ENCODE data around the gene PSMA6.
"Not testable (repeated sequence)": the region's sequence is repeated elsewhere in the genome, so short reads cannot be mapped to it uniquely, and the experiment has no call there.

The PSMA6 gene

DNA sequence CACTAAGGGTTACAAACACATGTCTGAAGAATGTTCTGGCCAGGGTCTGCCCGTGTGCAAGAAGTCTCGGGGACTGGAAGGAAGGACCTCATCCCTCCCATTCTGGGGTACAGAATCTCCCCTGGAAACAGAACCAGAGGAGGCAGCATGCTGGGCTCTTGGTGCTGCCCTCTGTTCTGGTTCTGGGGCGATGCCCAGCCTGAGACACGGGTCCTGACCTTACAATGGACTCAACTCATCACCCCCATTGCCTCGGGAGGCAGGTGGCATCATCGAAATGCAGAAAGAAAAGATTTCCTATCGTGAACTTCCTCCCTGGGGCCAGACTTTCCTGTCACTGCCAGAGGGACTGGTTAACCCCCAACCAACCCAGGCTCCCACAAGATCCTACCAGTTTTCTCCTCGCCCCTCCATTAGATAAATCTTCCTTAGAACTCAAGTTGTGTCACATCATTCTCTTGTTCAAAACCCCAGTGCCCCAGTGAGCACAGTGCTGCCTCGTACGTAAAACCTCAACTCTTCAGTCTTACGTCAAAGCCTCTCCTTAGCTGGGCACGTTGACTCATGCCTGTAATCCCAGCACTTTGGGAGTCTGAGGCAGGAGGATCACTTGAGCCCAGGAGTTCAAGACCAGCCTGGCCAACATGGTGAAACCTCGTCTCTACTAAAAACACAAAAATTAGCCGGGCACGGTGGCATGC, 52.1 kb downstream of the PSMA6 start:
- Histone ChIP-seq H4K20me1 (ENCODE audit: control insufficient read depth, insufficient read depth, low read depth, low read length) (no peaks in the 10 kb centered on the region), H3K4me2 (ENCODE audit: low read length) (no peak overlapping the region), H3K9me3 (ENCODE audit: control insufficient read depth, insufficient read depth, low read length) (no peaks in the 10 kb centered on the region), H3K36me3 (ENCODE audit: control insufficient read depth, low read length) (no peaks in the 10 kb centered on the region), H3K4me1 (ENCODE audit: control insufficient read depth, low read length) (peaks cover 12% of the 10 kb centered on the region), H3K9me2 (replicated peaks; ENCODE audit: control insufficient read depth, low read length) (no peaks in the 10 kb centered on the region), H3K79me2 (ENCODE audit: control insufficient read depth, low read length) (no peaks in the 10 kb centered on the region), H3K4me3 (ENCODE audit: low read length) (no peak overlapping the region), H3K27ac (ENCODE audit: low read depth, low read length) (no peak overlapping the region), H3K27me3 (ENCODE audit: control insufficient read depth, low read length) (no peaks in the 10 kb centered on the region), H3F3A (ENCODE audit: control insufficient read depth, insufficient read depth) (no peaks in the 10 kb centered on the region)
- TF ChIP-seq, protein P1, sequence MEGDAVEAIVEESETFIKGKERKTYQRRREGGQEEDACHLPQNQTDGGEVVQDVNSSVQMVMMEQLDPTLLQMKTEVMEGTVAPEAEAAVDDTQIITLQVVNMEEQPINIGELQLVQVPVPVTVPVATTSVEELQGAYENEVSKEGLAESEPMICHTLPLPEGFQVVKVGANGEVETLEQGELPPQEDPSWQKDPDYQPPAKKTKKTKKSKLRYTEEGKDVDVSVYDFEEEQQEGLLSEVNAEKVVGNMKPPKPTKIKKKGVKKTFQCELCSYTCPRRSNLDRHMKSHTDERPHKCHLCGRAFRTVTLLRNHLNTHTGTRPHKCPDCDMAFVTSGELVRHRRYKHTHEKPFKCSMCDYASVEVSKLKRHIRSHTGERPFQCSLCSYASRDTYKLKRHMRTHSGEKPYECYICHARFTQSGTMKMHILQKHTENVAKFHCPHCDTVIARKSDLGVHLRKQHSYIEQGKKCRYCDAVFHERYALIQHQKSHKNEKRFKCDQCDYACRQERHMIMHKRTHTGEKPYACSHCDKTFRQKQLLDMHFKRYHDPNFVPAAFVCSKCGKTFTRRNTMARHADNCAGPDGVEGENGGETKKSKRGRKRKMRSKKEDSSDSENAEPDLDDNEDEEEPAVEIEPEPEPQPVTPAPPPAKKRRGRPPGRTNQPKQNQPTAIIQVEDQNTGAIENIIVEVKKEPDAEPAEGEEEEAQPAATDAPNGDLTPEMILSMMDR (IDR thresholded peaks at IDR 0.05; ENCODE audit: low read depth, low read length, poor library complexity, severe bottlenecking) = no peak
- TF ChIP-seq EZH2phosphoT487 (IDR thresholded peaks at IDR 0.05; ENCODE audit: borderline replicate concordance, low read length) = no peak

DNA sequence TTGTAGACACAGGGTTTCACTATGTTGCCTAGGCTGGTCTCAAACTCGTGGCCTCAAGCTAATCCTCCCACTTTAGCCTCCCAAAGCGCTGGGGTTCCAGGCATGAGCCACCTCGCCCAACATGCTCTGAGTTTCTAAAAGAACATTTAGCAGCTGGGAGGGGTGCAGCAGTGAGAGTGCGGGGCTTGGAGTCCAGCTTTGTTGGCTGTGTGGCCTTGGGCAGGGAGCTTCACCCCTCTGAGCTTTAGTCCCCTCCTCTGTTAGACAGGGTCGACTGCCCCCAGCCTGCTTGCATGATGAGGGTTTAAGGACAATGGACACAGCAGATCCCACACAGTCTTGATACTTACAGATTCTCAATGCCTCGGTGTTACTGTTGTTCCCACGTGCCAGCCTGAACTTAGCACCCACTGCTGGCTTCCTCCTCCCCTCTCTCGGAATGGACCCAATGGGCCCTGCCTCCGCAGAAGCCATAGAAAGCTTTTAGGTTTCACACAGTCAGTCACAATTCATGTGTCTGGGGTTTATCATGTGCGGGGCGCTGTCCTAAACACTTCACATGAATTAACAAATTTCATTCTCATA, 54.6 kb downstream of the PSMA6 start:
- Histone ChIP-seq H3K27me3 (ENCODE audit: control insufficient read depth, low read length) (no peaks in the 10 kb centered on the region), H3K79me2 (ENCODE audit: control insufficient read depth, low read length) (no peaks in the 10 kb centered on the region), H4K20me1 (ENCODE audit: control insufficient read depth, insufficient read depth, low read depth, low read length) (no peaks in the 10 kb centered on the region), H3K9me3 (ENCODE audit: control insufficient read depth, insufficient read depth, low read length) (no peaks in the 10 kb centered on the region), H3K4me2 (ENCODE audit: low read length) (no peak overlapping the region), H3K9me2 (replicated peaks; ENCODE audit: control insufficient read depth, low read length) (no peaks in the 10 kb centered on the region), H3K27ac (ENCODE audit: low read depth, low read length) (no peak overlapping the region), H3K4me1 (ENCODE audit: control insufficient read depth, low read length) (no peaks in the 10 kb centered on the region), H3K4me3 (ENCODE audit: low read length) (no peak overlapping the region), H3K36me3 (ENCODE audit: control insufficient read depth, low read length) (no peaks in the 10 kb centered on the region), H3F3A (ENCODE audit: control insufficient read depth, insufficient read depth) (no peaks in the 10 kb centered on the region)
- TF ChIP-seq EZH2phosphoT487 (IDR thresholded peaks at IDR 0.05; ENCODE audit: borderline replicate concordance, low read length) = no peak
- TF ChIP-seq, protein P1 (IDR thresholded peaks at IDR 0.05; ENCODE audit: low read depth, low read length, poor library complexity, severe bottlenecking) = no peak

DNA sequence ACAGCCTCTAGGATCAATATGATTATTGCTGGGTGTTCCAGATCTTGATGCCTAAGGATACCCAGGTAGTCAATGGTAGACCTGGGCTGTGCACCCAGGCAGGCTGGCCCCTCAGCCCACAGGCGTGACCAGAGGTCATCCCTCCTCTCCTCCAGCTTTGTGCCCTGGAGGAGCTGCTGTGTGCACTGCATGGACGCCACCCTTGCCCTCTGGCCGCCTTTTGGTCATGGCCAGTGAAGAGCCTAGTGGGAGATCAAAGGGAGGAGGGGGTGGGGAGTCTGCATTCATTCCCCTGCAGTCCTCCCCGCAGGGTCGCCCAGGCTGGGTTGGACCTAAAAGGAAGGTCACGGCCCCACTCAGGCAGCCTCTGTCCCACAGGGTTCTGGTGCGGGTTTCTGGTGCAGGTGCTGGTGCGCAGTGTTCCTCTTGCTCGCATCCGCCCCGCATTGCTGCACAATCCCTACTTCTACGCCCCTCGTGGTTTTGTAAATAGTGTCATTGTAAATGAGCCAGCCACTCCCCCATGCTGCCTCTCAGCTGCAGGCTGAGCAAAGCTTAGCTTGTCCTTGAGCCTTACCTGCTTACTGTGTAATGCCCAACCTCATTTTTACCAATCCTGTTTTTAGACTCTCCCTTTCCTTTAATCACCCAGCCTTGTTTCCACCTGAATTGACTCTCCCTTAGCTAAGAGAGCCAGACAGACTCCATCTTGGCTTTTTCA, 55.3 kb downstream of the PSMA6 start:
- no peaks in the 10 kb centered on the region for H3K27me3 ChIP-seq (ENCODE audit: control insufficient read depth, low read length)
- no peaks in the 10 kb centered on the region for H4K20me1 ChIP-seq (ENCODE audit: control insufficient read depth, insufficient read depth, low read depth, low read length)
- no peaks in the 10 kb centered on the region for H3K79me2 ChIP-seq (ENCODE audit: control insufficient read depth, low read length)
- H3K9me2 ChIP-seq (replicated peaks; ENCODE audit: control insufficient read depth, low read length) = no peaks in the 10 kb centered on the region
- no peak overlapping the region for H3K4me2 ChIP-seq (ENCODE audit: low read length)
- H3K27ac ChIP-seq (ENCODE audit: low read depth, low read length) = no peak overlapping the region
- H3K9me3 ChIP-seq (ENCODE audit: control insufficient read depth, insufficient read depth, low read length) = no peaks in the 10 kb centered on the region
- no peaks in the 10 kb centered on the region for H3F3A ChIP-seq (ENCODE audit: control insufficient read depth, insufficient read depth)
- no peak overlapping the region for H3K4me3 ChIP-seq (ENCODE audit: low read length)
- TF ChIP-seq, protein P1 (IDR thresholded peaks at IDR 0.05; ENCODE audit: low read depth, low read length, poor library complexity, severe bottlenecking) = no peak
- TF ChIP-seq EZH2phosphoT487 (IDR thresholded peaks at IDR 0.05; ENCODE audit: borderline replicate concordance, low read length) = no peak
- H3K36me3 ChIP-seq (ENCODE audit: control insufficient read depth, low read length) = no peaks in the 10 kb centered on the region
- no peaks in the 10 kb centered on the region for H3K4me1 ChIP-seq (ENCODE audit: control insufficient read depth, low read length)

DNA sequence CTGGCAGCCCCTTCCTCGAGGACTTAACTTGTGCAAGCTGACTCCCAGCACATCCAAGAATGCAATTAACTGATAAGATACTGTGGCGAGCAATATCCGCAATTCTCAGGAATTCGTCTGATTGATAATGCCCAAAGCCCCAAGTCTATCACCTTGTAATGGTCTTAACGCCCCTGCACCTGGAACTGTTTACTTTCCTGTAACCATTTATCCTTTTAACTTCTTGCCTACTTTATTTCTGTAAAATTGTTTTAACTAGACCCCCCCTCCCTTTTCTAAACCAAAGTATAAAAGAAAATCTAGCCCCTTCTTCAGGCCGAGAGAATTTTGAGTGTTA, 55.8 kb downstream of the PSMA6 start:
- not testable (repeated sequence) for H3K36me3 ChIP-seq (ENCODE audit: control insufficient read depth, low read length); H3K9me3 ChIP-seq (ENCODE audit: control insufficient read depth, insufficient read depth, low read length); H3K27ac ChIP-seq (ENCODE audit: low read depth, low read length); H3K4me3 ChIP-seq (ENCODE audit: low read length); H3K4me2 ChIP-seq (ENCODE audit: low read length); H3K79me2 ChIP-seq (ENCODE audit: control insufficient read depth, low read length); H3K9me2 ChIP-seq (replicated peaks; ENCODE audit: control insufficient read depth, low read length); H3K27me3 ChIP-seq (ENCODE audit: control insufficient read depth, low read length); H4K20me1 ChIP-seq (ENCODE audit: control insufficient read depth, insufficient read depth, low read depth, low read length); H3K4me1 ChIP-seq (ENCODE audit: control insufficient read depth, low read length); H3F3A ChIP-seq (ENCODE audit: control insufficient read depth, insufficient read depth)

Data from DOHH2 (cell line).